ENCODE data around the gene TTLL5. TPM values are rescaled to one million over a fixed set of nuclear protein-coding genes. Genes with fewer than 3 reads are reported as not detected.
A peak's percentile ranks its signal among the peaks of the same experiment; 100 is the strongest.

Gene TTLL5
- total RNA-seq, 3 donors from 2014 or later, result 21.9 to 66.6 (median 35.7) TPM

- Histone ChIP-seq H3K4me1 (no peaks in the 10 kb centered on the region), H3K27me3 (no peaks in the 10 kb centered on the region), H3K9me3 (no peaks in the 10 kb centered on the region), H3K27ac (peak overlapping the region; percentile 66 to 76), H3K4me3 (no peak overlapping the region), H3K36me3 (no peaks in the 10 kb centered on the region)
- no peak for DNase-seq (ENCODE audit: low spot score in 2 of 2)
- intact Hi-C loops (cut with DNase I; ENCODE audit: low total_unique reads), result no loop called here
- TF ChIP-seq POLR2A (IDR thresholded peaks at IDR 0.05) (no peak), POLR2AphosphoS5 (IDR thresholded peaks at IDR 0.05) (no peak), CTCF (IDR thresholded peaks at IDR 0.05) (no peak)
Observed at GRCh38 chr14:75619548-75619947, 41.5 kb upstream of the TTLL5 start.

DNA sequence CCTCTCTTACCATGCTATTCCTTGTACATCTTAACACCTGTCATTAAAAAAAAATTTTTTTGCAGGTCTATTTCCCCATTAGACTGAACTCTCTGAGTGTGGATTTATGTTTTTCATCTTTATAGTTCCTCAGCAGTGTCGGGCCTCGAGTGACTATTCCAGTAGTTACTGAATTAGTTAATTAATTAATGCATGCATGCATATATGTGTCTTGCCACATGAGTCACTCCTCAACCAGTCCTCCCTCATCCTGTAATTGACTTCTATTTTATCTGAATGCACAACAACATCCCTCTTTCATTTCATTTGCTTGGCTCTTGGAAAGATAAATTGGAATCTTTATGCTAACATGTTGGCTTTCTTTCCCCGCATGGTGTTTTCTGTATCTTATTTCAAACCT lies 36.0 kb upstream of the TTLL5 start:
- intact Hi-C loops (cut with DNase I; ENCODE audit: low total_unique reads), result no loop called here
- TF ChIP-seq CTCF (IDR thresholded peaks at IDR 0.05), result no peak
- no peak for TF ChIP-seq POLR2AphosphoS5 (IDR thresholded peaks at IDR 0.05)
- no peak for TF ChIP-seq POLR2A (IDR thresholded peaks at IDR 0.05)
- Histone ChIP-seq H3K9me3 (no peaks in the 10 kb centered on the region), H3K4me1 (no peaks in the 10 kb centered on the region), H3K4me3 (no peak overlapping the region), H3K27me3 (no peaks in the 10 kb centered on the region), H3K27ac (no peak overlapping the region), H3K36me3 (no peaks in the 10 kb centered on the region)
- no peak for DNase-seq (ENCODE audit: low spot score in 2 of 2)

GRCh38 chr14:75626396-75626795 lies 34.6 kb upstream of the TTLL5 start:
- Histone ChIP-seq H3K9me3 (no peaks in the 10 kb centered on the region), H3K27me3 (no peaks in the 10 kb centered on the region), H3K27ac (no peak overlapping the region), H3K4me1 (no peaks in the 10 kb centered on the region), H3K4me3 (no peak overlapping the region), H3K36me3 (no peaks in the 10 kb centered on the region)
- no peak for TF ChIP-seq POLR2AphosphoS5 (IDR thresholded peaks at IDR 0.05)
- no peak for TF ChIP-seq POLR2A (IDR thresholded peaks at IDR 0.05)
- no peak for TF ChIP-seq CTCF (IDR thresholded peaks at IDR 0.05)
- intact Hi-C loops (cut with DNase I; ENCODE audit: low total_unique reads), result no loop called here
- no peak for DNase-seq (ENCODE audit: low spot score in 2 of 2)

GRCh38 chr14:75626863-75627262 lies 34.2 kb upstream of the TTLL5 start:
- TF ChIP-seq POLR2A (IDR thresholded peaks at IDR 0.05) (no peak), POLR2AphosphoS5 (IDR thresholded peaks at IDR 0.05) (no peak), CTCF (IDR thresholded peaks at IDR 0.05) (no peak)
- Histone ChIP-seq H3K4me1 (no peaks in the 10 kb centered on the region), H3K27me3 (no peaks in the 10 kb centered on the region), H3K4me3 (no peak overlapping the region), H3K36me3 (no peaks in the 10 kb centered on the region), H3K27ac (no peak overlapping the region), H3K9me3 (no peaks in the 10 kb centered on the region)
- no peak for DNase-seq (ENCODE audit: low spot score in 2 of 2)
- intact Hi-C loops (cut with DNase I; ENCODE audit: low total_unique reads), result no loop called here

GRCh38 chr14:75627406-75627805 lies 33.6 kb upstream of the TTLL5 start:
- TF ChIP-seq POLR2AphosphoS5 (IDR thresholded peaks at IDR 0.05), result no peak
- no peak for TF ChIP-seq CTCF (IDR thresholded peaks at IDR 0.05)
- Histone ChIP-seq H3K36me3 (no peaks in the 10 kb centered on the region), H3K4me3 (no peak overlapping the region), H3K9me3 (no peaks in the 10 kb centered on the region), H3K4me1 (no peaks in the 10 kb centered on the region), H3K27ac (no peak overlapping the region), H3K27me3 (no peaks in the 10 kb centered on the region)
- intact Hi-C loops (cut with DNase I; ENCODE audit: low total_unique reads), result no loop called here
- DNase-seq (ENCODE audit: low spot score in 2 of 2), result no peak
